GM12865 (cell line): ENCODE data around the gene CLN6.

Experiments used
- DNase-seq: peaks from one replicate; pipeline ENCODE4 v3.0.0; 2010; ENCODE audit warnings: low read depth
- H3K4me3 ChIP-seq: 2 replicates; pipeline ENCODE4 v1.5.1; 2011; ENCODE audit warnings: mild to moderate bottlenecking, low read depth, low read length, control low read depth
- TF ChIP-seq, protein P1 (sequence below): IDR thresholded peaks from 2 replicates; pipeline ENCODE4 v1.5.1; 2011; ENCODE audit warnings: low read length, control low read depth, low read depth, inconsistent platforms; ENCODE audit not compliant: insufficient read depth; ENCODE audit errors: missing control alignments

Gene CLN6

DNA sequence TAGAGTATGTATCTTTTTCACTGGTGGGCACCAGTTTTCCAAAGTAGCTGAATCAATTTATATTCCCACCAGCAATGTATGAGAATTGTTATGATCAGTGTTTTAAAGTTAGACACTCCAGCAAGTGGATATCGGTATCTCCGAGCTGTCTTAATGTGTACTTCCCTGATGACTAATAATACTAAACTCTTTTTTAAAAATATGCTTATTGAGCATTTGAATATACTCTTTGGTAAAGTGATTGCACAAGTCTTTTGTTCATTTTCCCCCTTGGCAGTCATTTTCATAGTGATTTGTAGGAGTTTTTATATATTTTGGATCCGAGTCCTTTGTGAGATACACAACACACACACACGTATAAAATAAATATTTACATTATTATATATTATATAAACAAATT is 35.6 kb upstream of the CLN6 start:
- DNase-seq, result no peak
- H3K4me3 ChIP-seq, result no peak overlapping the region
- TF ChIP-seq, protein P1, sequence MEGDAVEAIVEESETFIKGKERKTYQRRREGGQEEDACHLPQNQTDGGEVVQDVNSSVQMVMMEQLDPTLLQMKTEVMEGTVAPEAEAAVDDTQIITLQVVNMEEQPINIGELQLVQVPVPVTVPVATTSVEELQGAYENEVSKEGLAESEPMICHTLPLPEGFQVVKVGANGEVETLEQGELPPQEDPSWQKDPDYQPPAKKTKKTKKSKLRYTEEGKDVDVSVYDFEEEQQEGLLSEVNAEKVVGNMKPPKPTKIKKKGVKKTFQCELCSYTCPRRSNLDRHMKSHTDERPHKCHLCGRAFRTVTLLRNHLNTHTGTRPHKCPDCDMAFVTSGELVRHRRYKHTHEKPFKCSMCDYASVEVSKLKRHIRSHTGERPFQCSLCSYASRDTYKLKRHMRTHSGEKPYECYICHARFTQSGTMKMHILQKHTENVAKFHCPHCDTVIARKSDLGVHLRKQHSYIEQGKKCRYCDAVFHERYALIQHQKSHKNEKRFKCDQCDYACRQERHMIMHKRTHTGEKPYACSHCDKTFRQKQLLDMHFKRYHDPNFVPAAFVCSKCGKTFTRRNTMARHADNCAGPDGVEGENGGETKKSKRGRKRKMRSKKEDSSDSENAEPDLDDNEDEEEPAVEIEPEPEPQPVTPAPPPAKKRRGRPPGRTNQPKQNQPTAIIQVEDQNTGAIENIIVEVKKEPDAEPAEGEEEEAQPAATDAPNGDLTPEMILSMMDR, result no peak

DNA sequence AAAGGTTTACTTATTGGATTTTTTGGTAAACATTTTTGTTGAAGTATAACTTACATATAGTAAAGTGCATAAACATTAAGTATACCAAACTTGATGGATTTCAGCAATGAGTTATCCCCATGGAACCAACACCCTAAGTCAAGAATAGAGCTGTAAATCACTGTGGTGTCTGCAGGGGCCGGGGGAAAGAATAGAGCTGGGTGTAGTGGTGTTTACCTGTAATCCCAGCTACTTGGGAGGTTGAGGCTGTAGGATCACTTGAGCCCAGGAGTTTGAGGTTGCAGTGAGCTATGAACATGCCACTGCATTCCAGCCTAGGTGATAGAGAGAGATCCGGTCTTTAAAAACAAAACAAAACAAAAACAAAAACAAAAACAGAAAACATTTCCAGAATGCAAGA is 34.8 kb upstream of the CLN6 start:
- no peak for DNase-seq
- no peak overlapping the region for H3K4me3 ChIP-seq
- TF ChIP-seq, protein P1, result no peak

DNA sequence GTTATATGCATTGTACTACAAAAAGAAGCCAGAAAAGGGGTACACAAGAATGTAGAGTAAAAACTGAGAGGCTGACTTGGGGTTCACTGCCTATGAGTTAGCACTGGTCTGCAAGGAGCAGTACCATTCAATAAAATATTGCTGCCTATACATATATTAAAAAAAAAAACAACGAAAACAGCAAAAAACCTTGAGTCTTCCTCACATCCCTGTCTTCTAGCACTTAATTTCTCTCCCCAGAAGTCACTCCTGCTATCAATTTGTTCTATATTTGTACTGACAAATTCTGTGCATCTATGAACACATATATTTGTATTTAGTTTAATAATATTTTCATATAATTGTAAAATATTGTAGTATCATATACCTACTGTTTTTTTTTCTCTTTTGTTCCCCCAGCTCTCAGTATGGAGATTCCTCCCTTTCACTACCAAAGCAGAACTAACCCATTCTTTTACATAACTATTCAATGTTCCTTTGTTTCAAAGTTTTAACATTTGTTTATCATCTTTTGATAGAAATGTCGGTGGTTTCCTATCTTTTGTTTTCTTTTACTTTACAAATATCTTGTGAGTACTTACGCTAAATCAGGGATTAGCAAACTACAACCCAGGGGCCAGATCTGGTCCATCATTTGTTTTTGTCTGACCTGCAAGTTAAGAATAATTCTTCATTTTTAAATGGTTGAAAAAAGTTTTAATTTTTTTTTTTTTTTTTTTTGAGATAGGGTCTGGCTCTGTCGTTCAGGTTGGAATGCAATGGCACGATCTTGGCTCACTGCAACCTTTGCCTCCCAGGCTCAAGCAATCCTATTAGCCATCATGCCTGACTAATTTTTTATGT is 33.2 kb upstream of the CLN6 start:
- TF ChIP-seq, protein P1, result no peak
- no peak overlapping the region for H3K4me3 ChIP-seq
- no peak for DNase-seq

DNA sequence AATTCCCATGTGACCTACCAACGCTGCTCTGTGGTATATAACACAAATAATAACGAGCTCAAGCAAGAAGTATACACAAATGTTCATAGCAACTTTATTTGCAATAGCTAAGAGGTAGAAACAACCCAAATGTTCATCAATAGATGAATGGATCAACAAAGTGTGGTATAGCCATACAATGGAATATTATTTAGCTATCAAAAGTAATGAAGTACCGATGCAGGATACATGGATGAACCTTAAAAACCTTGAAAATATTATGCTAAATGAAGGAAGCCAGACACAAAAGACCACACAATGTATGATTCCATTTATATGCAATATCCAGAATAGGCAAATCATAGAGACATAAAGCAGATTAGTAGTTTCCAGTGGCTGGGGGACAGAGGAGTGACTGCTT is 32.5 kb upstream of the CLN6 start:
- TF ChIP-seq, protein P1, result no peak
- no peak overlapping the region for H3K4me3 ChIP-seq
- DNase-seq, result no peak

DNA sequence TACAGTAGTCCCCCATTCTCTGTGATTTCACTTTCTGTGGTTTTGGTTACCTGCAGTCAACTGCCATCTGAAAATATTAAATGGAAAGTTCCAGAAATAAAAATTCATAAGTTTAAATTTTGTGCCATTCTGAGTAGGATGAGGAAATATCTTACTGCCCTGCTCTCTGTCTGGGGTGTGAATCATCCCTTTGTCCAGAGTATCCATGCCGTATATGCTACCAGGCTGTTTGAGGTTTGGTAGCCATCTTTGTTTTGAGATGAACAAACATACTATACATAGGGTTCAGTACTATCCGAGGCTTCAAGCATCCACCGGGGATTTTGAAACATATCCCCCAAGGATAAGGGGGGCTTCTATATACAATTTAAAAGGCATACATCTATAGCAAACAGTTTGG is 31.7 kb upstream of the CLN6 start:
- TF ChIP-seq, protein P1, result no peak
- H3K4me3 ChIP-seq, result no peak overlapping the region
- DNase-seq, result no peak

DNA sequence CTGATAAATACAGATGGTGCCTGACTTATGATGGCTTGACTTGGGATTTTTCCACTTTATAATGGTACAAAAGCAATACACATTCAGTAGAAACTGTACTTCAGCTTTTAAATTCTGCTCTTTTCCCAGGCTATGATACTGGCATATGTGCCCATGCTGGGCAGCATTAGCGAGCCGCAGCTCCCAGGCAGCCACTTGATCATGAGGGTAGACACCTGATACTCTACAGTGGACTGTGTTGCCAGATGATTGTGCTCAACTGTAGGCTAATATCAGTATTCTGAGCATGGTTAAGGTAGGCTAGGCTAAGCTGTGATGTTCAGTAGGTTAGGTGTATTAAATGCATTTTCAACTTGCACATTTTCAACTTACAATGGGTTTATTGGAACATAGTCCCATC is 30.4 kb upstream of the CLN6 start:
- TF ChIP-seq, protein P1, result no peak
- DNase-seq, result no peak
- H3K4me3 ChIP-seq, result no peak overlapping the region

DNA sequence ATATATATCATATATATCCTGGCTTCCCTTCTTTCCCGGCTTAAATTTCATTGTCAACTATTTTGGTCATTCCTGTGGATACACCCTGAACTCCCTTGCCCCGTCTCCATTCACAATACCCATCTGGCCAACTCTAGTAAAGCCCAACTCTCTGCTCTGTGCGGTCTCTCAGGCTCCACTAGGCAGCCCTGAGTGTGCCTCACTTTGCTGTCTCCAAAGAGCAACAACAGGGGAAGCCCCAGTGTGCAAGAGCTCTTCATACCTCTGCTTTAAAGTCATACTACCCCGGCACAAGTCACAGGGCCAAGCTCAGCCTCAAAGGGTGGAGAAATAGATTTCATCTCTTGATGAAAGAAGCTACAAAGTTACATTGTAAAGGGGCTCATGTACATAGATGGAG is 29.2 kb upstream of the CLN6 start:
- TF ChIP-seq, protein P1, result no peak
- H3K4me3 ChIP-seq, result no peak overlapping the region
- no peak for DNase-seq
